ENCODE measurements around the gene TCF12.

TCF12 gene

DNA sequence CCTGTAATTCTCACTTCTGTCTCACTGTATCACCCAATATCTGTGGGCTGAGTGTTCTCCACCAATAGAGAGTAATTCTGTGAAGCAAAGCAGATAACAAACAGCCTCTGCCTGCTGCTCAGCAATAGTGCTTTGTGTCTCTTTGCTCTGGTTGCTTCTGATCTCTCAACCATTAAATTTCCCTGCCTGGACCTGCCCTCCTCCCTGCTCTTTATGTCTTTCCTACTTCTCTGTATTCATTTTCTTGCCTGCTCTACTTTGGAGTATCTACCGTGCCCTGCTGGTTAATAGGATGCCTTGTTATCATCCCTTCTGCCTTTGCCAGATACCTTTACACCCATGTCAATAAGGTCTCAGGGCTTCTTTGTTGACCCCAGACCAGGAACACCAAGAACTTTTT lies 355.0 kb downstream of the TCF12 start:
- TF ChIP-seq EP300 (IDR thresholded peaks at IDR 0.05; ENCODE audit: borderline replicate concordance) (no peak), YY1 (IDR thresholded peaks at IDR 0.05; ENCODE audit: low read depth) (no peak), TAF1 (IDR thresholded peaks at IDR 0.05; ENCODE audit: low read depth) (no peak)

DNA sequence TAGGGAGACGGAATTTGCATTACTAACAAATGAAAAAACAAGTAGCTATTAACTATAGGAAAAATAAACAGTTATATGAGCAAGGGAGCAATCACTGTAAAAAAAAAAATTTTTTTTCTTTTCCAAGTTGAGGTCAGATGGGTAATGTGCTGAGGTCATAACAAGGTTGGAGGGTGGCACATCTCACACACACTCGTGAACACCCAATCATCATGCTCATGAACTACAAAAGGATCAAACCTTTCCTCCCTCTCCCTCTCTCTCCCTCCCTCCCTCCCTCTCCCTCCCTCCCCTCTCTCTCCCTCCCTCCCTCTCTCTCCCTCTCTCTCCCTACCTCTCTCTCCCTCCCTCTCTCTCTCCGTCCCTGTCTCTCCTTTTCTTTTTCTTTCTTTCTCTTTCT lies 360.0 kb downstream of the TCF12 start:
- TF ChIP-seq RAD21 (IDR thresholded peaks at IDR 0.05; ENCODE audit: low read depth) (no peak), TEAD4 (IDR thresholded peaks at IDR 0.05) (no peak), EGR1 (IDR thresholded peaks at IDR 0.05) (no peak), TAF1 (IDR thresholded peaks at IDR 0.05; ENCODE audit: low read depth) (no peak), TCF12 (IDR thresholded peaks at IDR 0.05; ENCODE audit: low read depth) (no peak), YY1 (IDR thresholded peaks at IDR 0.05; ENCODE audit: low read depth) (no peak), CREB1 (IDR thresholded peaks at IDR 0.05; ENCODE audit: low read depth) (no peak)
- TF ChIP-seq, protein P1, sequence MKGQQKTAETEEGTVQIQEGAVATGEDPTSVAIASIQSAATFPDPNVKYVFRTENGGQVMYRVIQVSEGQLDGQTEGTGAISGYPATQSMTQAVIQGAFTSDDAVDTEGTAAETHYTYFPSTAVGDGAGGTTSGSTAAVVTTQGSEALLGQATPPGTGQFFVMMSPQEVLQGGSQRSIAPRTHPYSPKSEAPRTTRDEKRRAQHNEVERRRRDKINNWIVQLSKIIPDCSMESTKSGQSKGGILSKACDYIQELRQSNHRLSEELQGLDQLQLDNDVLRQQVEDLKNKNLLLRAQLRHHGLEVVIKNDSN (IDR thresholded peaks at IDR 0.05), result no peak
- TF ChIP-seq, protein P2, sequence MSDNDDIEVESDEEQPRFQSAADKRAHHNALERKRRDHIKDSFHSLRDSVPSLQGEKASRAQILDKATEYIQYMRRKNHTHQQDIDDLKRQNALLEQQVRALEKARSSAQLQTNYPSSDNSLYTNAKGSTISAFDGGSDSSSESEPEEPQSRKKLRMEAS (IDR thresholded peaks at IDR 0.05), result no peak
- TF ChIP-seq, protein P3, sequence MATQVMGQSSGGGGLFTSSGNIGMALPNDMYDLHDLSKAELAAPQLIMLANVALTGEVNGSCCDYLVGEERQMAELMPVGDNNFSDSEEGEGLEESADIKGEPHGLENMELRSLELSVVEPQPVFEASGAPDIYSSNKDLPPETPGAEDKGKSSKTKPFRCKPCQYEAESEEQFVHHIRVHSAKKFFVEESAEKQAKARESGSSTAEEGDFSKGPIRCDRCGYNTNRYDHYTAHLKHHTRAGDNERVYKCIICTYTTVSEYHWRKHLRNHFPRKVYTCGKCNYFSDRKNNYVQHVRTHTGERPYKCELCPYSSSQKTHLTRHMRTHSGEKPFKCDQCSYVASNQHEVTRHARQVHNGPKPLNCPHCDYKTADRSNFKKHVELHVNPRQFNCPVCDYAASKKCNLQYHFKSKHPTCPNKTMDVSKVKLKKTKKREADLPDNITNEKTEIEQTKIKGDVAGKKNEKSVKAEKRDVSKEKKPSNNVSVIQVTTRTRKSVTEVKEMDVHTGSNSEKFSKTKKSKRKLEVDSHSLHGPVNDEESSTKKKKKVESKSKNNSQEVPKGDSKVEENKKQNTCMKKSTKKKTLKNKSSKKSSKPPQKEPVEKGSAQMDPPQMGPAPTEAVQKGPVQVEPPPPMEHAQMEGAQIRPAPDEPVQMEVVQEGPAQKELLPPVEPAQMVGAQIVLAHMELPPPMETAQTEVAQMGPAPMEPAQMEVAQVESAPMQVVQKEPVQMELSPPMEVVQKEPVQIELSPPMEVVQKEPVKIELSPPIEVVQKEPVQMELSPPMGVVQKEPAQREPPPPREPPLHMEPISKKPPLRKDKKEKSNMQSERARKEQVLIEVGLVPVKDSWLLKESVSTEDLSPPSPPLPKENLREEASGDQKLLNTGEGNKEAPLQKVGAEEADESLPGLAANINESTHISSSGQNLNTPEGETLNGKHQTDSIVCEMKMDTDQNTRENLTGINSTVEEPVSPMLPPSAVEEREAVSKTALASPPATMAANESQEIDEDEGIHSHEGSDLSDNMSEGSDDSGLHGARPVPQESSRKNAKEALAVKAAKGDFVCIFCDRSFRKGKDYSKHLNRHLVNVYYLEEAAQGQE (IDR thresholded peaks at IDR 0.05; ENCODE audit: low read depth), result no peak

DNA sequence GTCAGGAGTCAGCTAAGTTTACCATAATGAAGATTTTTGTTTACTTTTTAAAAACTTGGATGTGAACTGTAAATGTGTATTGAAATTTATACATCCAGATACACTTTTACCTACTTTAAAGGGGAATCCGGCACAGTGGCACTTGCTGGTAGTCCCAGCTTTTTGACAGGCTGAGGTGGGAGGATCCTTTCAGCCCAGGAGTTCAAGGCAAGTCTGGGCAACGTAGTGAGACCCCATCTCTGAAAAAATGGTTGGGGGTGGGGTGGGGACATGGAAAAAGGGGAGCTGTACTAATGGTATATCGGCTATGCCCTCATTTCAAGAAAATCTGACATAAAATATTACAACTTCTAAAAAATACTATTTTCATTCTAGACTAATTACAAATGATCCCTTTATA lies 362.0 kb downstream of the TCF12 start:
- TF ChIP-seq CEBPB (IDR thresholded peaks at IDR 0.05) (no peak), TCF12 (IDR thresholded peaks at IDR 0.05; ENCODE audit: low read depth) (no peak), YY1 (IDR thresholded peaks at IDR 0.05; ENCODE audit: low read depth) (no peak), FOXM1 (IDR thresholded peaks at IDR 0.05; ENCODE audit: borderline replicate concordance, low read depth) (no peak), TAF1 (IDR thresholded peaks at IDR 0.05; ENCODE audit: low read depth) (no peak), TEAD4 (IDR thresholded peaks at IDR 0.05) (no peak), NFIC (IDR thresholded peaks at IDR 0.05) (no peak), CREB1 (IDR thresholded peaks at IDR 0.05; ENCODE audit: low read depth) (no peak), RAD21 (IDR thresholded peaks at IDR 0.05; ENCODE audit: low read depth) (no peak), ZBTB7A (IDR thresholded peaks at IDR 0.05; ENCODE audit: low read depth) (no peak), EGR1 (IDR thresholded peaks at IDR 0.05) (no peak)
- TF ChIP-seq, protein P2 (IDR thresholded peaks at IDR 0.05), result no peak

DNA sequence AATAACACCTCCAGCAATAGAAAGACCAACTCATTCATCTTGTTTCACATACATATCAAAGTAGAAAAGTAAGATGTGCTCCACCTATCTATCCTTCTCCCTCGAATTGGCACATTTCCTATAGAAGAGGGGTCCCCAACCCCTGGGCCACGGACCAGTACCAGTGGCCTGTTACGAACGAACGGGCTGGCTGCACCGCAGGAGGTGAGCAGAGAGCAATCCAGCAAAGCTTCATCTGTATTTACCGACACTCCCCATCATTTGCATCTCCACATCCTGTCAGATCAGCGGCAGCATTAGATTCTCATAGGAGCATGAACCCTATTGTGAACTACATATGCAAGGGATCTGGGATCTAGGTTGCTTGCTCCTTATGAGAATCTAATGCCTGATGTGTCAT lies 362.9 kb downstream of the TCF12 start:
- TF ChIP-seq EP300 (IDR thresholded peaks at IDR 0.05; ENCODE audit: borderline replicate concordance), result no peak
- TF ChIP-seq TCF12 (IDR thresholded peaks at IDR 0.05; ENCODE audit: low read depth), result no peak
- TF ChIP-seq RAD21 (IDR thresholded peaks at IDR 0.05; ENCODE audit: low read depth), result no peak
- no peak for TF ChIP-seq TAF1 (IDR thresholded peaks at IDR 0.05; ENCODE audit: low read depth)

DNA sequence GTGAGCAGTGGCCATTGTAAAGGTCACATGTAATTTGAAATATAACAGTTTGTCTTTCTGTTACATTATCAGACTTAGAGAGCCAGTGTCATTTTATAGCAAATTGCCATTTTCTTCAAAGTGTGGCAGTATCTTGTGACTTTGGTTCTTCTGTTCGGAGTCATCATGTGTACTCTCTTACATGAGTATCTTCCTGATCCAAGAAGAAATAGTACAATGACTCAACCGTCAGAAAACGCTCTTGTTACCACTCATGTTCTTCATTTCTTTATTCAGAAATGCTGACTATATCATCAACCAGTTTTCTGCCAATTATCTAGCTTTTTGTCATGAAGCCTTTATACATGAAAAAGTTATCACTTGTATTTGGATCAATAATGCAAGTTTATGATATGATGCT lies 364.2 kb downstream of the TCF12 start:
- TF ChIP-seq CEBPB (IDR thresholded peaks at IDR 0.05) (no peak), TEAD4 (IDR thresholded peaks at IDR 0.05) (no peak), NFIC (IDR thresholded peaks at IDR 0.05) (no peak), TAF1 (IDR thresholded peaks at IDR 0.05; ENCODE audit: low read depth) (no peak), YY1 (IDR thresholded peaks at IDR 0.05; ENCODE audit: low read depth) (no peak), ZBTB7A (IDR thresholded peaks at IDR 0.05; ENCODE audit: low read depth) (no peak), RAD21 (IDR thresholded peaks at IDR 0.05; ENCODE audit: low read depth) (no peak), CREB1 (IDR thresholded peaks at IDR 0.05; ENCODE audit: low read depth) (no peak), TCF12 (IDR thresholded peaks at IDR 0.05; ENCODE audit: low read depth) (no peak), EGR1 (IDR thresholded peaks at IDR 0.05) (no peak)
- TF ChIP-seq, protein P2 (IDR thresholded peaks at IDR 0.05), result no peak
- TF ChIP-seq, protein P1 (IDR thresholded peaks at IDR 0.05), result no peak

DNA sequence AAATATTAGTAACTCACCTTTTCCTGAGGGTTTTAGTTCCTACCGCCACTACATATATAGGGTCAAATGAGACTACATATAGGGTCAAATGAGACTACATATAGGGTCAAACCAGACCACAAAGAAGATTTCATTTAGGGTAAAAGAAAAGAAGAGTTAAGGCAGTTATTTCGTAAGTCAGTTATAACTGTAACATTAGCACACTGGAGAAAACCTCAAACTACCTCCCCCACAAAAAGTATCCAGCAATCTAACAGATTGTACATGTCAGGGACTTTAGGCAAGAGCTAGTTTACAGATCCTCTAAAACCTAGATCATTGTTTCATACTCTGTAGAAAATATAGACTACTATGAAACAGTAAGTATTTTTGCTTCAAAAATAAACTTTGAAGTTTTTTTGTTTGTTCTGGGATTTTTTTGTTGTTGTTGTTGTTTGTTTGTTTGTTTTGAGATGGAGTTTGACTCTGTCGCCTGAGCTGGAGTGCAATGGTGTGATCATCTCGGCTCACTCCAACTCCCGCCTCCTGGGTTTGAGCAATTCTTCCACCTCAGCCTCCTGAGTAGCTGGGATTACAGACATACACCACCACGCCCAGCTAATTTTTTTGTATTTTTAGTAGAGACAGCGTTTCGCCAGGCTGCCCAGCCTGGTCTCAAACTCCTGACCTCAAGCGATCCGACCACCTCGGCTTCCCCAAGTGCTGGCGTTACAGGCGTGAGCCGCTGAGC lies 365.5 kb downstream of the TCF12 start:
- TF ChIP-seq, protein P1 (IDR thresholded peaks at IDR 0.05), result no peak
- TF ChIP-seq CEBPB (IDR thresholded peaks at IDR 0.05) (no peak), EGR1 (IDR thresholded peaks at IDR 0.05) (no peak), CREB1 (IDR thresholded peaks at IDR 0.05; ENCODE audit: low read depth) (no peak)

DNA sequence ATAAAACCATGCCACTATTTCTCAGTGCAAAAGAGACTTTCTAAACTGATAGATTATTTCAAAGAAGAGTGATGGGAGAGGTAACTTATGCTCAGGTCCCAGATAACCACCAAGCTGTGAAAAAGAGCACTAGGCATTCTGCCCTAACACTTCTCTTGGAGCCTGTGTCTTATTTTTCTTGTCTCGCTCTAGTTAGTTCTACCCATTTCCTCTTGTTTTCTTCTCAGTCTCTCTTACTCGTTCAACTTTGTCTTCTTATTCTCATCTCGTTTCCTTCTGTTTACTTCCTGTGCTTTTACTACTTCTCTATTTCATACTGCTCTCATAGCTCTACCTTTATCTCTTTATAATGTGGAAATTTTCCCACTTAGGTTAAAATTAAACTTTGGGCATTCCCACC lies 366.1 kb downstream of the TCF12 start:
- TF ChIP-seq CREB1 (IDR thresholded peaks at IDR 0.05; ENCODE audit: low read depth), result no peak
- TF ChIP-seq TAF1 (IDR thresholded peaks at IDR 0.05; ENCODE audit: low read depth), result no peak
- no peak for TF ChIP-seq TCF12 (IDR thresholded peaks at IDR 0.05; ENCODE audit: low read depth)
- no peak for TF ChIP-seq RAD21 (IDR thresholded peaks at IDR 0.05; ENCODE audit: low read depth)
- TF ChIP-seq TEAD4 (IDR thresholded peaks at IDR 0.05), result no peak
- no peak for TF ChIP-seq ZBTB7A (IDR thresholded peaks at IDR 0.05; ENCODE audit: low read depth)
- TF ChIP-seq NFIC (IDR thresholded peaks at IDR 0.05), result no peak
